ENCODE data around the gene LCN2.
"Not testable (repeated sequence)": the region's sequence is repeated elsewhere in the genome, so short reads cannot be mapped to it uniquely, and the experiment has no call there.

LCN2 gene

GRCh38 chr9:128149001-128149701 lies at the start of gene LCN2:
Gene LCN2, plus strand, starts transcription at chr9:128149453. Its CDS starts 73 bp downstream, at chr9:128149526.
- DNase-seq = no peak

- DNase-seq = no peak
Measured at GRCh38 chr9:128099932-128100491, 49.2 kb upstream of the LCN2 start.

DNA sequence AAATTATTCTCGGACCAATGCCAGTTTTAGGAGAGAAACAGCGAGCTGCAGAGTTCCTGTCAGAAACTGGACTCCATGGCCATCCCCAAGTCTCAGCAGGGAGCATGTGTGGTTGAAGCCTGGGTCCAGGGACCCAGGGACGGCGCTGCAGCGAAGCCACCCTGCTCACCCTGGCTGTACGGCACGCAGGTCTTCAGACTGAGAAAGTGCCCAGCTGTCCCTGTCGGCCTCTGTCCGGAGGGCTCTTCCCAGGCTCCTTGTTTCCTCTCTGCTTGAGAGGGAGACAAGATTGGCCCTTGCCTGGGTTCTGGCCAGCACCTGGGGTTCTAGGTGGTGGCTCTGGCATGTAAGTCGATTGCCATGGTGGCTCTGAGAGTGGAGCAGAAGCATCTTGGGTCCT lies 48.7 kb upstream of the LCN2 start:
- DNase-seq = no peak

GRCh38 chr9:128101231-128101661 lies 48.0 kb upstream of the LCN2 start:
- DNase-seq = no peak

- DNase-seq = no peak
Measured at GRCh38 chr9:128101690-128102089, 47.6 kb upstream of the LCN2 start.

DNA sequence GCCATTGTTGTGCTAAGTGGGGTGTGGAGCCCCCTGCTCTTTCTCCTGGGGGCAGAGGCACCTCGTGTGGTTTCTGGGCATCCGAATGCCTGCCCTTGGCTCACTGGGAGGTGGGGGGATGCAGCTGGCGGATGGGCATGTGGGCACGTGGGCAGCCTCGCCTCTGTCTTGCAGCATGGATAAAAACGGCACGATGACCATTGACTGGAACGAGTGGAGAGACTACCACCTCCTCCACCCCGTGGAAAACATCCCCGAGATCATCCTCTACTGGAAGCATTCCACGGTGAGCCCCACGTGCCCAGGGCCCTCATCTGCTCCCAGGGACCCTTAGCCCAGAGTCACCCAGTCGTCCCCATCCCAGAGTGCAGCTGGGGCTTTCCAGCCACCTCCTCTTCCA lies 47.1 kb upstream of the LCN2 start:
- DNase-seq = no peak

DNA sequence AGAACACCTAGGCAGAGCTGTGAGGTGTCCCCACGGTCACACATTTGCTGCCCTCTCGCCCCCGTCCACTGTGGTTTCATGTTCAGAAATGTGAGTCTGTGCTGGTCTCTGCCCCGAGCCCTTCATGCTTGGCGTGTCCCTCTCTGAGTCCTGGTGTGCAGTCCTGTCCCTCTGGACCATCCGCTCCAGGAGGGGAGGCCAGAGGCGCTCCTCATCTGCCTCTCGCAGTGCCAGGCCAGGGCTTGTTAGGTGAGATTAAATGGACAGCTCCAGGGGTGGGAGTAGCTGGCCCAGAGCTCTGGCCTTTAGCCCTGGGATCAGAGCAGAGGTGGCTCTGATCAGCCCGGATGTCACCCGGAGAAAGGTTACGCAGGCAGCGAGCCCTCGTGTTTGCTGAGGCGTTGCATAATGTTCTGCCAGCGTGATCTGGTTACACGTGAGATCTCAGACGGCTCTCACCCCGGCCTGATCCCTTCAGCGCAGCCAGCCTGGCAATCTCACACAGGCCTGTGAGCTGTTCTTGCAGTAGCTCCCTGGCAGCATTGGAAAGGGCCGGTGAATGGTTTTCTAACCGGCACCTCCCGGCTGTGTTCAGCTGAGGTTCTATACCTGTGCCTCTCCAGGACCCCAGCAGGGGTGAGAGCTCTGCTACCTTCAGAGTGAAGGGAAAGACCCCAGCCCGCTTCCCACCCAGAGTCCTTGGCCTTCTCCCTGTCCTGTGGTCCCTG lies 46.2 kb upstream of the LCN2 start:
- DNase-seq = peak; percentile 63

DNA sequence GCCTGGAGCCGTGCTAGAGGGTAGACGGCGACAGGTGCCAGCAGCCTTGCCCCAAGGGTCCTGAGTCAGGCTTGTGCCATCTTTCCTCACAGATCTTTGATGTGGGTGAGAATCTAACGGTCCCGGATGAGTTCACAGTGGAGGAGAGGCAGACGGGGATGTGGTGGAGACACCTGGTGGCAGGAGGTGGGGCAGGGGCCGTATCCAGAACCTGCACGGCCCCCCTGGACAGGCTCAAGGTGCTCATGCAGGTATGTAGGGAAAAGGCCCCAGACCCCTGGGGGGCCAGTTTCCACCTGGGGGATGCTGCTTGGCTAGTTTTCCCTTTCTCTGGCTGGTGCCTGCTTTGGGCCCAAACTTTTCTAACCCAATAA lies 45.7 kb upstream of the LCN2 start:
- DNase-seq = peak; percentile 38

DNA sequence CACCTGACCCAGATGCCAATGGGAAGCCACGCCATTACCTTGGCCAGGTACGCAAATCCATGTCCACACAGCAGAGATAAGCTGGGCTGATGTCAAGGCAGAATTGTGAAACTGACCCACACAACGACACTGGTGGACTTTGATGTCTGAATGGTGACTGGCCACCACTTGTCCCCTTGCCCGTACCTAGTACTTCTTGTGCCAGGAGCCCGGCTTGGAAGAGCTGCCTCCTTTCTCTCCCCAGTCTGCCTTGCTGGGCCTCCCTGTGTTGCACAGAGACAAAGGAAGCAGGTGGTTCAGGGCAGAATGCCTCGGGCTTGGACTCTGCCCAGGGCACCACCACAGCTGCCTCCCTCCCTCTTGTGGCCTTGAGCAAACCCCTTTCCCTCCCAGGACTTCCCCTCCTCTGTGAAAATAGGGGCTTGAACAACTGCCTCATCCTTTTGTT lies 45.1 kb upstream of the LCN2 start:
- peak; percentile 79 for DNase-seq

DNA sequence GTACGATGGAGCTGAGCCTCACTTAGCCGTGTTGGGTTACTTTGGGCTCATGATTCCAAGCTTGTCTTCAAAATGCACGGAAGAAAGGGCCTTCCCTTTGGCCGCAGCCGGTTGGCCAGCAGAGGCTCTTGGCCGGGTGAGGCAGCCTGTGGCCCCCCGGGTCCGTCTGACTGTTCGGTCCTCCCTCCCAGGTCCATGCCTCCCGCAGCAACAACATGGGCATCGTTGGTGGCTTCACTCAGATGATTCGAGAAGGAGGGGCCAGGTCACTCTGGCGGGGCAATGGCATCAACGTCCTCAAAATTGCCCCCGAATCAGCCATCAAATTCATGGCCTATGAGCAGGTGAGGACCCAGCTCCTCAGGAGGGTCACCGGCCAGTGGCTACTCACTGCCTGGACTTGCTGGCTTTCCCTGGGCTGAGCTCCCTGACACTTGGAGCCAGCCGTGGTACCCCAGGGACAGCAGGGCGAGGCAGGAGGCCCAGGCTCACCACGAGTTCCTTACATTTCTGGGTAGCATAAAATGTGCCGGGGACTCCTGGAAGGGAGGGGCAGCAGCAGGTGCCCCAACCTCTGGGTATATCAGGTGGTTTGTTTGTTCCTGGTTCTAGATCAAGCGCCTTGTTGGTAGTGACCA lies 43.6 kb upstream of the LCN2 start:
- no peak for DNase-seq

- no peak for DNase-seq
Measured at GRCh38 chr9:128106181-128106939, 42.9 kb upstream of the LCN2 start.

- no peak for DNase-seq
Measured at GRCh38 chr9:128106940-128107467, 42.2 kb upstream of the LCN2 start.

DNA sequence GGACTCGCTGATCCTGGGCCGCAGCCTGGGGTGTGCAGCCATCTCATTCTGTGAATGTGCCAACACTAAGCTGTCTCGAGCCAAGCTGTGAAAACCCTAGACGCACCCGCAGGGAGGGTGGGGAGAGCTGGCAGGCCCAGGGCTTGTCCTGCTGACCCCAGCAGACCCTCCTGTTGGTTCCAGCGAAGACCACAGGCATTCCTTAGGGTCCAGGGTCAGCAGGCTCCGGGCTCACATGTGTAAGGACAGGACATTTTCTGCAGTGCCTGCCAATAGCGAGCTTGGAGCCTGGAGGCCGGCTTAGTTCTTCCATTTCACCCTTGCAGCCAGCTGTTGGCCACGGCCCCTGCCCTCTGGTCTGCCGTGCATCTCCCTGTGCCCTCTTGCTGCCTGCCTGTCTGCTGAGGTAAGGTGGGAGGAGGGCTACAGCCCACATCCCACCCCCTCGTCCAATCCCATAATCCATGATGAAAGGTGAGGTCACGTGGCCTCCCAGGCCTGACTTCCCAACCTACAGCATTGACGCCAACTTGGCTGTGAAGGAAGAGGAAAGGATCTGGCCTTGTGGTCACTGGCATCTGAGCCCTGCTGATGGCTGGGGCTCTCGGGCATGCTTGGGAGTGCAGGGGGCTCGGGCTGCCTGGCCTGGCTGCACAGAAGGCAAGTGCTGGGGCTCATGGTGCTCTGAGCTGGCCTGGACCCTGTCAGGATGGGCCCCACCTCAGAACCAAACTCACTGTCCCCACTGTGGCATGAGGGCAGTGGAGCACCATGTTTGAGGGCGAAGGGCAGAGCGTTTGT lies 41.6 kb upstream of the LCN2 start:
- DNase-seq = no peak

DNA sequence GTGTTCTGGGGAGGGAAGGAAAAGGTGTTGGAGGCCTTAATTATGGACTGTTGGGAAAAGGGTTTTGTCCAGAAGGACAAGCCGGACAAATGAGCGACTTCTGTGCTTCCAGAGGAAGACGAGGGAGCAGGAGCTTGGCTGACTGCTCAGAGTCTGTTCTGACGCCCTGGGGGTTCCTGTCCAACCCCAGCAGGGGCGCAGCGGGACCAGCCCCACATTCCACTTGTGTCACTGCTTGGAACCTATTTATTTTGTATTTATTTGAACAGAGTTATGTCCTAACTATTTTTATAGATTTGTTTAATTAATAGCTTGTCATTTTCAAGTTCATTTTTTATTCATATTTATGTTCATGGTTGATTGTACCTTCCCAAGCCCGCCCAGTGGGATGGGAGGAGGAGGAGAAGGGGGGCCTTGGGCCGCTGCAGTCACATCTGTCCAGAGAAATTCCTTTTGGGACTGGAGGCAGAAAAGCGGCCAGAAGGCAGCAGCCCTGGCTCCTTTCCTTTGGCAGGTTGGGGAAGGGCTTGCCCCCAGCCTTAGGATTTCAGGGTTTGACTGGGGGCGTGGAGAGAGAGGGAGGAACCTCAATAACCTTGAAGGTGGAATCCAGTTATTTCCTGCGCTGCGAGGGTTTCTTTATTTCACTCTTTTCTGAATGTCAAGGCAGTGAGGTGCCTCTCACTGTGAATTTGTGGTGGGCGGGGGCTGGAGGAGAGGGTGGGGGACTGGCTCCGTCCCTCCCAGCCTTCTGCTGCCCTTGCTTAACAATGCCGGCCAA lies 40.8 kb upstream of the LCN2 start:
- no peak for DNase-seq

- DNase-seq = no peak
Measured at GRCh38 chr9:128109050-128109709, 40.1 kb upstream of the LCN2 start.

DNA sequence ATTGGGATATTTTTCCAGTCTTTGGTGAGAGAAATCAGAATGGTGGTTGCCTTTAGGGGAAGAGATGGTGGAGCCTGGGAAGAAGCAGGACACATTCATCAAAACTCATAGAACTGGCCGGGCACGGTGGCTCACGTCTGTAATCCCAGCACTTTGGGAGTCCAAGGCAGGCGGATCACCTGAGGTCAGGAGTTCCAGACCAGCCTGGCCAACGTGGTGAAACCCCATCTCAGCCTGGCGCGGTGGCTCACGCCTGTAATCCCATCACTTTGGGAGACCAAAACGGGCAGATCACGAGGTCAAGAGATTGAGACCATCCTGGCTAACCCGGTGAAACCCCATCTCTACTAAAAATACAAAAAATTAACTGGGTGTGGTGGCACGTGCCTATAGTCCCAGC lies 37.5 kb upstream of the LCN2 start:
- DNase-seq = not testable (repeated sequence)

- DNase-seq = no peak
Measured at GRCh38 chr9:128113526-128114325, 35.5 kb upstream of the LCN2 start.

GRCh38 chr9:128114326-128115186 lies 34.7 kb upstream of the LCN2 start:
- no peak for DNase-seq
